ENCODE data around the gene NPTXR.

The NPTXR gene

GRCh38 chr22:38842512-38843200 is 1.2 kb downstream of the NPTXR start:
- Histone ChIP-seq H3K27me3 (ENCODE audit: insufficient read depth, low read length) (no peaks in the 10 kb centered on the region), H3K4me2 (ENCODE audit: low read length) (no peak overlapping the region), H2AFZ (ENCODE audit: low read length) (no peak overlapping the region)

GRCh38 chr22:38841635-38842034 is 2.2 kb downstream of the NPTXR start:
- Histone ChIP-seq H3K79me2 (ENCODE audit: insufficient read depth, low read length) (no peaks in the 10 kb centered on the region), H3F3A (ENCODE audit: insufficient read depth, low read length) (no peaks in the 10 kb centered on the region), H2AFZ (ENCODE audit: low read length) (no peak overlapping the region), H3K4me3 (ENCODE audit: low read depth, low read length, poor library complexity, severe bottlenecking) (no peak overlapping the region), H4K20me1 (ENCODE audit: insufficient read depth, low read length) (no peaks in the 10 kb centered on the region), H3K27ac (ENCODE audit: low read depth, low read length, poor library complexity, severe bottlenecking) (no peak overlapping the region), H3K9me3 (ENCODE audit: low read length) (no peaks in the 10 kb centered on the region), H3K36me3 (ENCODE audit: insufficient read depth, low read length) (no peaks in the 10 kb centered on the region), H3K27me3 (ENCODE audit: insufficient read depth, low read length) (no peaks in the 10 kb centered on the region), H3K4me2 (ENCODE audit: low read length) (no peak overlapping the region), H3K9me2 (ENCODE audit: low read depth, low read length) (no peaks in the 10 kb centered on the region), H3K4me1 (ENCODE audit: insufficient read depth, low read length, severe bottlenecking) (no peaks in the 10 kb centered on the region), H3K9ac (ENCODE audit: low read length) (no peak overlapping the region)
- TF ChIP-seq, protein P1, sequence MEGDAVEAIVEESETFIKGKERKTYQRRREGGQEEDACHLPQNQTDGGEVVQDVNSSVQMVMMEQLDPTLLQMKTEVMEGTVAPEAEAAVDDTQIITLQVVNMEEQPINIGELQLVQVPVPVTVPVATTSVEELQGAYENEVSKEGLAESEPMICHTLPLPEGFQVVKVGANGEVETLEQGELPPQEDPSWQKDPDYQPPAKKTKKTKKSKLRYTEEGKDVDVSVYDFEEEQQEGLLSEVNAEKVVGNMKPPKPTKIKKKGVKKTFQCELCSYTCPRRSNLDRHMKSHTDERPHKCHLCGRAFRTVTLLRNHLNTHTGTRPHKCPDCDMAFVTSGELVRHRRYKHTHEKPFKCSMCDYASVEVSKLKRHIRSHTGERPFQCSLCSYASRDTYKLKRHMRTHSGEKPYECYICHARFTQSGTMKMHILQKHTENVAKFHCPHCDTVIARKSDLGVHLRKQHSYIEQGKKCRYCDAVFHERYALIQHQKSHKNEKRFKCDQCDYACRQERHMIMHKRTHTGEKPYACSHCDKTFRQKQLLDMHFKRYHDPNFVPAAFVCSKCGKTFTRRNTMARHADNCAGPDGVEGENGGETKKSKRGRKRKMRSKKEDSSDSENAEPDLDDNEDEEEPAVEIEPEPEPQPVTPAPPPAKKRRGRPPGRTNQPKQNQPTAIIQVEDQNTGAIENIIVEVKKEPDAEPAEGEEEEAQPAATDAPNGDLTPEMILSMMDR (IDR thresholded peaks at IDR 0.05; ENCODE audit: low read length), result no peak
- no peak for TF ChIP-seq EZH2 (IDR thresholded peaks at IDR 0.05; ENCODE audit: borderline replicate concordance, low read length)

More at GRCh38 chr22:38842512-38843200, 1.2 kb downstream of the NPTXR start:
- H3K79me2 ChIP-seq (ENCODE audit: insufficient read depth, low read length), result no peaks in the 10 kb centered on the region
- TF ChIP-seq, protein P1 (IDR thresholded peaks at IDR 0.05; ENCODE audit: low read length), result no peak
- no peak for TF ChIP-seq EZH2 (IDR thresholded peaks at IDR 0.05; ENCODE audit: borderline replicate concordance, low read length)
- no peaks in the 10 kb centered on the region for H3K36me3 ChIP-seq (ENCODE audit: insufficient read depth, low read length)
- H3K4me3 ChIP-seq (ENCODE audit: low read depth, low read length, poor library complexity, severe bottlenecking), result no peak overlapping the region
- no peaks in the 10 kb centered on the region for H3F3A ChIP-seq (ENCODE audit: insufficient read depth, low read length)
- H3K9me2 ChIP-seq (ENCODE audit: low read depth, low read length), result no peaks in the 10 kb centered on the region
- no peaks in the 10 kb centered on the region for H4K20me1 ChIP-seq (ENCODE audit: insufficient read depth, low read length)
- H3K9ac ChIP-seq (ENCODE audit: low read length), result no peak overlapping the region
- H3K27ac ChIP-seq (ENCODE audit: low read depth, low read length, poor library complexity, severe bottlenecking), result no peak overlapping the region
- H3K9me3 ChIP-seq (ENCODE audit: low read length), result no peaks in the 10 kb centered on the region
- no peaks in the 10 kb centered on the region for H3K4me1 ChIP-seq (ENCODE audit: insufficient read depth, low read length, severe bottlenecking)

DNA sequence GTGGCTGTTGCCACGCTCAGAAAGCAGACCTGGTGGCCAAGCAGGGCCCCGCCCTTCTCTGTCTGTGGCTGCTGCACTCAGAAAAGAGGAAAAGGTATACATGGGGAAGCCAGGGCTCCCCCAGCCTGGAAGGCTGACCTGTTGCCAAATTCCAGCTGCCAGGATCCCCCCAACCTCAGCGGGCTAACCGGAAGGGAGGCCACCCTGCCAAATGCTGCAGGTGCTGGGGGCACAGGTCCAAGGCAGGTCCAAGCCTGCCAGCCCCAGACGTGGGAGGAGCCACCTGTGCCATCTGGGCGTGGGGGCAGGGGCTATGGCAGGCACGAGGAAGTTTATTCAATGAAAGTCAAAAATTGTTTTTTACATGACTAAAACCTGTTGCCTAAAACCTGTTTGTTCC is 2.6 kb downstream of the NPTXR start:
- Histone ChIP-seq H3K27me3 (ENCODE audit: insufficient read depth, low read length) (no peaks in the 10 kb centered on the region), H4K20me1 (ENCODE audit: insufficient read depth, low read length) (no peaks in the 10 kb centered on the region), H3K36me3 (ENCODE audit: insufficient read depth, low read length) (no peaks in the 10 kb centered on the region), H3K9me3 (ENCODE audit: low read length) (no peaks in the 10 kb centered on the region), H2AFZ (ENCODE audit: low read length) (no peak overlapping the region), H3K4me3 (ENCODE audit: low read depth, low read length, poor library complexity, severe bottlenecking) (no peak overlapping the region), H3F3A (ENCODE audit: insufficient read depth, low read length) (no peaks in the 10 kb centered on the region), H3K4me2 (ENCODE audit: low read length) (no peak overlapping the region), H3K9me2 (ENCODE audit: low read depth, low read length) (no peaks in the 10 kb centered on the region), H3K9ac (ENCODE audit: low read length) (no peak overlapping the region), H3K27ac (ENCODE audit: low read depth, low read length, poor library complexity, severe bottlenecking) (no peak overlapping the region), H3K79me2 (ENCODE audit: insufficient read depth, low read length) (no peaks in the 10 kb centered on the region), H3K4me1 (ENCODE audit: insufficient read depth, low read length, severe bottlenecking) (no peaks in the 10 kb centered on the region)
- TF ChIP-seq, protein P1 (IDR thresholded peaks at IDR 0.05; ENCODE audit: low read length), result no peak
- no peak for TF ChIP-seq EZH2 (IDR thresholded peaks at IDR 0.05; ENCODE audit: borderline replicate concordance, low read length)
